Adipocyte (in vitro differentiated cells): ENCODE data around the gene ARL5C.

Experiments used
- DNase-seq: peaks from one replicate; pipeline ENCODE4 v3.0.0-alpha.2; 2015; ENCODE audit warnings: low read depth
- H3K27me3 ChIP-seq: replicated peaks from 2 replicates; pipeline ENCODE4 v1.7.0; 2013; ENCODE audit warnings: mild to moderate bottlenecking, low read length, moderate library complexity; ENCODE audit not compliant: control insufficient read depth, insufficient read depth
- H3K36me3 ChIP-seq: 2 replicates; pipeline ENCODE4 v1.7.0; 2013; ENCODE audit warnings: low read length, mild to moderate bottlenecking, moderate library complexity; ENCODE audit not compliant: control insufficient read depth, insufficient read depth, severe bottlenecking
- H3K4me1 ChIP-seq: 2 replicates; pipeline ENCODE4 v1.7.0; 2013; ENCODE audit warnings: mild to moderate bottlenecking, low read length, moderate library complexity; ENCODE audit not compliant: control insufficient read depth, insufficient read depth
- H3K4me3 ChIP-seq: 2 replicates; pipeline ENCODE4 v1.7.0; 2013; ENCODE audit warnings: mild to moderate bottlenecking, low read length, moderate library complexity
- H3K9ac ChIP-seq: 2 replicates; pipeline ENCODE4 v1.7.0; 2013; ENCODE audit warnings: mild to moderate bottlenecking, low read length, moderate library complexity
- H3K9me3 ChIP-seq: 2 replicates; pipeline ENCODE4 v1.7.0; 2013; ENCODE audit warnings: mild to moderate bottlenecking, low read length, moderate library complexity; ENCODE audit not compliant: control insufficient read depth

The ARL5C gene

GRCh38 chr17:39192901-39193300, 26.9 kb upstream of the ARL5C start:
- H3K9me3 ChIP-seq, result no peaks in the 10 kb centered on the region
- no peak overlapping the region for H3K4me3 ChIP-seq
- H3K27me3 ChIP-seq, result no peaks in the 10 kb centered on the region
- H3K4me1 ChIP-seq, result peaks cover 33% of the 10 kb centered on the region
- no peak overlapping the region for H3K9ac ChIP-seq
- no peak for DNase-seq
- peaks cover 24% of the 10 kb centered on the region for H3K36me3 ChIP-seq

DNA sequence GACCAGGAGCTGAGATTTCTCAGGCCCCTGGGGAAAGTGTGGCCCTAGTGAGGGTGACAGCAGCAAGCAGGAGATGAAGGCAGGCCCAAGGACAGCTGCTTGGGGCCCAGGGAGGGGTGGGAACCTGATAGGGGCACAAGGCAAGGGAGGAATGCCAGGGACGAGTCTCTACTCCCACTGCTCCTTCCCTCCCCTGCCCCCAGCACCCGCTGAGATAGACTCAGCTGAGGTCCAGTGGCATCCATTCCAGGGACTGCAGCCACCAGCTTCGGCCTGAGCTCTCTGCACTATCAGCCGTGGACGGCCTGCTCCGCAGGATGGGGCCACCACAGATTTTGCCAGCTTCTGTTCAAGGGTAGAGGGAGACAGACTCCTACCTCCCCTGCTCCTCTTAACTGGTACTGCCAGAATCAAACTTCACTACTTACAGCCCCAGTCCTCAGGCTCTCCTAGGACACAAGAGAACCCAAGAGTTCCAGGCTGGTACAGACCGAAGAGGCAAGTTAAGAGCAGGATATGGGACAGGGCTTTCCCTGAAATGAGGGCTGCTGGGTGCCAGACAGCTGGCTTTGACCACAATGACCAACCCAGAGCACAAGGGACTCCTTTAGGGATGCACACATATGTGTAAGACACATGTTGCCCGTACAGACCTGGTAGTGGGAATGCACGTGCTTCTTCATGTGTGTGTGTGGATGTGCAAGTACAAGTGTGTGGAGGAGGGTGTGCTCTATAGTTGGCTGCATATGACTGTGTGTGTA, 26.0 kb upstream of the ARL5C start:
- H3K36me3 ChIP-seq, result peaks cover 34% of the 10 kb centered on the region
- H3K9me3 ChIP-seq, result no peaks in the 10 kb centered on the region
- no peaks in the 10 kb centered on the region for H3K27me3 ChIP-seq
- no peak for DNase-seq
- H3K9ac ChIP-seq, result no peak overlapping the region
- H3K4me3 ChIP-seq, result no peak overlapping the region
- peaks cover 32% of the 10 kb centered on the region for H3K4me1 ChIP-seq

GRCh38 chr17:39187152-39187830, 21.3 kb upstream of the ARL5C start:
- no peak overlapping the region for H3K4me3 ChIP-seq

DNA sequence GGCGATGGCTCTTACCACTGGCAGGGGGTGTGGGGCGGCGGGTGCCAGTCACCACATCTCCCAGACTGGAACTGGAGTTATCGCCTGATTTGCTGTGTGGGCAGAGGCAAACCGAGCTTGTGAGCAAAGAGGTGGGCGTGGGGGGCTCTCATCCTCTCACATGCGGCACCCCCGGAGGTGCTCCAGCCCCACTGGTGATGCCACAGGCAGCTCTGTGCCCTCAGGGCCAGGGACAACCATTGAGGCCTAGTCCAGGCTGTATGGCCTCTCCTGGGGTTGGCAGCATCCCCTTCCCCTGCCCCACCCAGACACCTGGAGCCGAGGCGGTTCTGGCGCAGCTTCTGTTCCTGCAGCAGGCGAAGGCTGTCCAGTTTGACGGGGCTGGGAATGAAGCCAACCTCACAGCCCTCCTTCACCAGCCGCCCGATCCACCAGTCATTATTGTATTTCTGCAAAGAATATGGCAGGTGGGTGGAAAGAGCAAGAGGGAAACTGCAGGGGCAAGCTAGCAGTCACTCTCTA, 20.6 kb upstream of the ARL5C start:
- Histone ChIP-seq H3K4me3 (no peak overlapping the region), H3K9me3 (no peaks in the 10 kb centered on the region), H3K27me3 (no peaks in the 10 kb centered on the region), H3K4me1 (no peaks in the 10 kb centered on the region), H3K9ac (no peak overlapping the region), H3K36me3 (peaks cover 57% of the 10 kb centered on the region)
- no peak for DNase-seq

More at GRCh38 chr17:39187152-39187830, 21.3 kb upstream of the ARL5C start:
- Histone ChIP-seq H3K36me3 (peaks cover 62% of the 10 kb centered on the region), H3K9ac (no peak overlapping the region), H3K9me3 (no peaks in the 10 kb centered on the region), H3K4me1 (no peaks in the 10 kb centered on the region), H3K27me3 (no peaks in the 10 kb centered on the region)
- DNase-seq, result no peak

- no peak for DNase-seq
- Histone ChIP-seq H3K27me3 (no peaks in the 10 kb centered on the region), H3K9ac (no peak overlapping the region), H3K4me1 (peaks cover under 1% of the 10 kb centered on the region), H3K4me3 (no peak overlapping the region), H3K9me3 (no peaks in the 10 kb centered on the region), H3K36me3 (peaks cover 59% of the 10 kb centered on the region)
Measured at GRCh38 chr17:39183720-39184119, 17.8 kb upstream of the ARL5C start.

DNA sequence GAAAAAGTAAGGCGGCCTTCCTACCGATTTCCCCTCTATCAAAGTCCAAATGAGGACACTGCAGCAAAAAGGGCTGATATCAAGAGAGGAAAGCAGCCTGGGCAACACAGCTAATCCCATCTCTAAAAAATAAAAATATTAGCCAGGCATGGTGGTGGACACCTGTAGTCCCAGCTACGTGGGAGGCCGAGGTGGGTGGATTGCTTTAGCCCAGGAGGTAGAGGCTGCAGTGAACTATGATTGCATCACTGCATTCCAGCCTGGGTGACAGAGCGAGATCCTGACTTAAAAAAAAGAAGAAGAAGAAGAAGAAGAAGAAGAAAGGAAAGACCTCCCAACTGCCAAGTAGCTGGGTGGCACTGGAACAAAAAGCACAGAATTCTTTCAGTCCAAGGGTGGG, 17.1 kb upstream of the ARL5C start:
- Histone ChIP-seq H3K4me1 (peaks cover 7% of the 10 kb centered on the region), H3K4me3 (no peak overlapping the region), H3K9me3 (no peaks in the 10 kb centered on the region), H3K36me3 (peaks cover 59% of the 10 kb centered on the region), H3K27me3 (no peaks in the 10 kb centered on the region), H3K9ac (no peak overlapping the region)
- no peak for DNase-seq

- H3K36me3 ChIP-seq, result peaks cover 58% of the 10 kb centered on the region
- no peaks in the 10 kb centered on the region for H3K27me3 ChIP-seq
- no peaks in the 10 kb centered on the region for H3K9me3 ChIP-seq
- DNase-seq, result no peak
- H3K9ac ChIP-seq, result no peak overlapping the region
- H3K4me3 ChIP-seq, result no peak overlapping the region
- H3K4me1 ChIP-seq, result peaks cover 10% of the 10 kb centered on the region
Measured at GRCh38 chr17:39181303-39181702, 15.3 kb upstream of the ARL5C start.

DNA sequence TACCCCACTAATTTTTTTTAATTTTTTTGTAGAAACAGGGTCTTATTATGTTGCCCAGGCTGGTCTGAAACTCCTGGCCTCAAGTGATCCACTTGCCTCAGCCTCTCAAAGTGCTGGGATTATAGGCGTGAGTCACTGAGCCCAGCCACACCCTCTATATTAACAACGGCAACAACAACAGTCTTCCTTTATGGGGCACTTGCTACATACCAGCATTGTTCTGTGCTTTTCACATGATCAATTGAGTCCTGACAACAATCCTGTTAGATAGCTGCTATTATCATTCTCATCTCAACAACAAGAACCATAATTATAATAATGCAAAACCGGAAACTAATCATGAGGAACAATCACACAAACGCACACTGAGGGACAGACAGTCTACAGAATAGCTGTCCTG, 12.6 kb upstream of the ARL5C start:
- peak; percentile 72 for DNase-seq
- no peaks in the 10 kb centered on the region for H3K27me3 ChIP-seq
- no peak overlapping the region for H3K9ac ChIP-seq
- peaks cover 10% of the 10 kb centered on the region for H3K4me1 ChIP-seq
- H3K4me3 ChIP-seq, result no peak overlapping the region
- peaks cover 40% of the 10 kb centered on the region for H3K36me3 ChIP-seq
- no peaks in the 10 kb centered on the region for H3K9me3 ChIP-seq

- Histone ChIP-seq H3K9me3 (no peaks in the 10 kb centered on the region), H3K27me3 (no peaks in the 10 kb centered on the region), H3K4me1 (peaks cover 10% of the 10 kb centered on the region), H3K36me3 (peaks cover 30% of the 10 kb centered on the region), H3K4me3 (no peak overlapping the region), H3K9ac (no peak overlapping the region)
- DNase-seq, result no peak
Measured at GRCh38 chr17:39177256-39177655, 11.3 kb upstream of the ARL5C start.

DNA sequence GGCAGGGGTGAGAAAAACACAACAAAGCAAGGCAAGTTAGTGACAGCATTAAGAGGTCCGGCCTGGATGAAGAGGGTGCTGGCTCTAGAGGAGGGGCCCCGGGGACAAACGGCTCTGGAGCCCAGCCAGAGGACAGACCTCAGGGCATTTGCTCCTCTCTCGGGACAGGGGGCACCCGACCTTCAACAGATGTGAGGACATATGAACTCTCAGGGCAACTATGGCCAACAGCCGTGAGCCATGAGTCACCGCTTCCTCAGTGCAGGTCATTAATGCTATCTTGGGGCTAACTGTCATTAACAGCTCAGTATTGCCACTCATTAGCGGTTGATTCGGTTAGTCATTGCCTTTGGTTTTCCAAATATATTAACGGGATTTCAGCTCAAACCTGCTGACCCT, 9.7 kb upstream of the ARL5C start:
- peaks cover 10% of the 10 kb centered on the region for H3K4me1 ChIP-seq
- DNase-seq, result no peak
- no peak overlapping the region for H3K4me3 ChIP-seq
- no peak overlapping the region for H3K9ac ChIP-seq
- no peaks in the 10 kb centered on the region for H3K27me3 ChIP-seq
- peaks cover 23% of the 10 kb centered on the region for H3K36me3 ChIP-seq
- no peaks in the 10 kb centered on the region for H3K9me3 ChIP-seq

GRCh38 chr17:39174920-39175694, 9.1 kb upstream of the ARL5C start:
- Histone ChIP-seq H3K36me3 (peaks cover 23% of the 10 kb centered on the region), H3K9ac (no peak overlapping the region), H3K4me1 (peaks cover 10% of the 10 kb centered on the region), H3K9me3 (no peaks in the 10 kb centered on the region), H3K27me3 (peaks cover under 1% of the 10 kb centered on the region), H3K4me3 (no peak overlapping the region)
- peak; percentile 83 for DNase-seq
